GM12891 (cell line): ENCODE measurements around the gene NRXN2.

ENCODE experiments used
- PAX5 ChIP-seq: IDR thresholded peaks from 2 replicates; pipeline ENCODE4 v1.6.1; 2011; ENCODE audit warnings: low read length, moderate library complexity, mild to moderate bottlenecking; ENCODE audit not compliant: insufficient read depth, severe bottlenecking
- POLR2A ChIP-seq: IDR thresholded peaks from 2 replicates; pipeline ENCODE4 v1.6.1; 2011; ENCODE audit warnings: low read depth, low read length, control low read depth
- POLR2AphosphoS5 ChIP-seq: IDR thresholded peaks from 2 replicates; pipeline ENCODE4 v1.6.1; 2011; ENCODE audit warnings: low read depth, low read length, control low read depth
- POU2F2 ChIP-seq: IDR thresholded peaks from 2 replicates; pipeline ENCODE4 v1.6.1; 2011; ENCODE audit warnings: low read depth, mild to moderate bottlenecking, control low read depth, low read length, moderate library complexity
- SPI1 ChIP-seq: IDR thresholded peaks from 2 replicates; pipeline ENCODE4 v1.6.1; 2011; ENCODE audit warnings: low read depth, low read length, control low read depth
- TAF1 ChIP-seq: IDR thresholded peaks from 2 replicates; pipeline ENCODE4 v1.6.1; 2011; ENCODE audit warnings: low read depth, low read length, control low read depth

DNA sequence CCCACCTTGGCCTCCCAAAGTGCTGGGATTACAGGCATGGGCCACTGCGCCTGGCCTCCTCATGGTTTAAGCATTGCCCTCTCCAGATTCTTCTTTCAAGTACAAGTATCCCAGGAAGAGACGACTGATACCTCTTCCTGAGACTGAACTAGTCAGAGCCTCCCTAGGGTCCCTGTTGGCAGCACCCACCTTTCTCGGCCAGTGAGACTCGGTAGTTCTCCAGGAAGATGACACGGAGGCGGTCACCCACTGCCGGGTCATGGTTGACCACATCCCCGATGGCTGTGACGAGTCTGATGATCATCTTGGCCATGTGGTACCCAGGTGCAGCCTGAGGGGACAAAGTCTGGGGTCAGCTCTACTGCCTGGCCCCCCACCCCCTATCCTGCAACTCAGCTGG lies 28.1 kb upstream of the NRXN2 start:
- no peak for TF ChIP-seq POLR2AphosphoS5
- no peak for TF ChIP-seq SPI1
- no peak for TF ChIP-seq POLR2A
- TF ChIP-seq TAF1 = no peak
- TF ChIP-seq POU2F2 = no peak
- TF ChIP-seq PAX5 = no peak
